GM23248 (cell line): Measurements from ENCODE around the gene MFAP4. TPM values are rescaled to one million over a fixed set of nuclear protein-coding genes. Genes with fewer than 3 reads are reported as not detected.

ENCODE experiments used
- DNase-seq: peaks from one replicate; pipeline ENCODE4 v3.0.0-alpha.2; 2015
- H2AFZ ChIP-seq: fragments of 200-600 bp; sonication (generic); 2 replicates; pipeline ENCODE4 v1.6.1; 2016; ENCODE audit warnings: antibody characterized with exemption
- H3F3A ChIP-seq: fragments of 200-600 bp; sonication (generic); 2 replicates; pipeline ENCODE4 v1.6.1; 2016; ENCODE audit warnings: mild to moderate bottlenecking, antibody characterized with exemption, mixed run types; ENCODE audit not compliant: insufficient read depth
- H3K27ac ChIP-seq: fragments of 200-600 bp; sonication (generic); 2 replicates; pipeline ENCODE4 v1.5.1; 2016; ENCODE audit warnings: mild to moderate bottlenecking
- H3K27me3 ChIP-seq: fragments of 200-600 bp; sonication (generic); replicated peaks from 2 replicates; pipeline ENCODE4 v1.6.1; 2016; ENCODE audit warnings: mild to moderate bottlenecking; ENCODE audit not compliant: insufficient read depth
- H3K36me3 ChIP-seq: fragments of 200-600 bp; sonication (generic); 2 replicates; pipeline ENCODE4 v1.6.1; 2016; ENCODE audit warnings: low read depth, mild to moderate bottlenecking
- H3K4me1 ChIP-seq: fragments of 200-600 bp; sonication (generic); 2 replicates; pipeline ENCODE4 v1.6.1; 2016; ENCODE audit warnings: mild to moderate bottlenecking; ENCODE audit not compliant: insufficient read depth
- H3K4me2 ChIP-seq: fragments of 200-600 bp; sonication (generic); one replicate; pipeline ENCODE4 v1.6.1; 2016; ENCODE audit warnings: mild to moderate bottlenecking; ENCODE audit not compliant: unreplicated experiment
- H3K4me3 ChIP-seq: fragments of 200-600 bp; sonication (generic); 2 replicates; pipeline ENCODE4 v1.5.1; 2016; ENCODE audit warnings: mild to moderate bottlenecking
- H3K79me2 ChIP-seq: fragments of 200-600 bp; sonication (generic); 2 replicates; pipeline ENCODE4 v1.6.1; 2016; ENCODE audit warnings: mild to moderate bottlenecking; ENCODE audit not compliant: insufficient read depth
- H3K9ac ChIP-seq: fragments of 200-600 bp; sonication (generic); 2 replicates; pipeline ENCODE4 v1.6.1; 2016; ENCODE audit warnings: mild to moderate bottlenecking
- H3K9me2 ChIP-seq: fragments of 200-600 bp; sonication (generic); 2 replicates; pipeline ENCODE4 v1.6.1; 2016; ENCODE audit warnings: mixed run types, mild to moderate bottlenecking, moderate library complexity; ENCODE audit not compliant: insufficient read depth
- H3K9me3 ChIP-seq: fragments of 200-600 bp; sonication (generic); one replicate; pipeline ENCODE4 v1.6.1; 2017; ENCODE audit warnings: low read depth
- H4K20me1 ChIP-seq: fragments of 200-600 bp; sonication (generic); 2 replicates; pipeline ENCODE4 v1.6.0; 2016; ENCODE audit not compliant: insufficient read depth
- EZH2 ChIP-seq: fragments of 200-600 bp; sonication (generic); IDR thresholded peaks from 2 replicates; pipeline ENCODE4 v1.6.1; 2018; ENCODE audit warnings: antibody characterized with exemption, mild to moderate bottlenecking; ENCODE audit not compliant: insufficient read depth, poor library complexity, severe bottlenecking
- EZH2phosphoT487 ChIP-seq: fragments of 200-600 bp; sonication (generic); IDR thresholded peaks from 2 replicates; pipeline ENCODE4 v1.6.1; 2018; ENCODE audit warnings: antibody characterized with exemption, moderate library complexity, mild to moderate bottlenecking, low read depth; ENCODE audit not compliant: insufficient read depth
- WGBS, 2 experiments: methylation state at CpG; one replicate each; pipeline ENCODE4 v1.1.6; 2015 to 2017; ENCODE audit warnings: low lambda C conversion rate in 2 of 2, low coverage in 1 of 2; ENCODE audit errors: missing lambda C conversion rate in 2 of 2; 5-methylcytosine and 5-hydroxymethylcytosine counted together
- in situ Hi-C: fragments of 300-500 bp; cut with MboI; formaldehyde crosslinking; loops from 2 replicates; pipeline ENCODE4 v1.15.0; 2020
- polyA plus RNA-seq: library from polyadenylated mRNA; unstranded; fragments of >200 nt; fragmentation: Nextera tagmentation; extraction: Ambion mirVana; gene quantifications from 2 replicates; pipeline ENCODE4 v1.2.1, GENCODE V29; 2016
- total RNA-seq: library from RNA; depleted of rRNA; stranded (reverse); fragments of >200 nt; shearing (Covaris generic); gene quantifications from 2 replicates; pipeline ENCODE4 v1.2.3, GENCODE V29; 2014

Gene MFAP4
- total and polyA plus RNA-seq, 2 experiments from 2014 or later = 97.8 to 156 TPM

- Histone ChIP-seq H3K9me3 (no peaks in the 10 kb centered on the region), H3K4me2 (no peak overlapping the region), H3K27ac (no peak overlapping the region), H3K79me2 (no peaks in the 10 kb centered on the region), H3K36me3 (no peaks in the 10 kb centered on the region), H3K27me3 (no peaks in the 10 kb centered on the region), H2AFZ (no peak overlapping the region), H3K9me2 (no peaks in the 10 kb centered on the region), H3K9ac (no peak overlapping the region), H4K20me1 (no peaks in the 10 kb centered on the region), H3K4me1 (0 out of 2 replicates have a peak, but pooled peaks cover 7% of the 10 kb centered on the region), H3F3A (no peaks in the 10 kb centered on the region), H3K4me3 (no peak overlapping the region)
- no peak for DNase-seq
- TF ChIP-seq EZH2phosphoT487 (no peak), EZH2 (no peak)
- WGBS, 2 experiments = 90 to 96% methylated on average over 5 of the region's 5 CpGs
- in situ Hi-C loops = no loop called here
Observed at GRCh38 chr17:19426631-19427030, 39.6 kb upstream of the MFAP4 start.

DNA sequence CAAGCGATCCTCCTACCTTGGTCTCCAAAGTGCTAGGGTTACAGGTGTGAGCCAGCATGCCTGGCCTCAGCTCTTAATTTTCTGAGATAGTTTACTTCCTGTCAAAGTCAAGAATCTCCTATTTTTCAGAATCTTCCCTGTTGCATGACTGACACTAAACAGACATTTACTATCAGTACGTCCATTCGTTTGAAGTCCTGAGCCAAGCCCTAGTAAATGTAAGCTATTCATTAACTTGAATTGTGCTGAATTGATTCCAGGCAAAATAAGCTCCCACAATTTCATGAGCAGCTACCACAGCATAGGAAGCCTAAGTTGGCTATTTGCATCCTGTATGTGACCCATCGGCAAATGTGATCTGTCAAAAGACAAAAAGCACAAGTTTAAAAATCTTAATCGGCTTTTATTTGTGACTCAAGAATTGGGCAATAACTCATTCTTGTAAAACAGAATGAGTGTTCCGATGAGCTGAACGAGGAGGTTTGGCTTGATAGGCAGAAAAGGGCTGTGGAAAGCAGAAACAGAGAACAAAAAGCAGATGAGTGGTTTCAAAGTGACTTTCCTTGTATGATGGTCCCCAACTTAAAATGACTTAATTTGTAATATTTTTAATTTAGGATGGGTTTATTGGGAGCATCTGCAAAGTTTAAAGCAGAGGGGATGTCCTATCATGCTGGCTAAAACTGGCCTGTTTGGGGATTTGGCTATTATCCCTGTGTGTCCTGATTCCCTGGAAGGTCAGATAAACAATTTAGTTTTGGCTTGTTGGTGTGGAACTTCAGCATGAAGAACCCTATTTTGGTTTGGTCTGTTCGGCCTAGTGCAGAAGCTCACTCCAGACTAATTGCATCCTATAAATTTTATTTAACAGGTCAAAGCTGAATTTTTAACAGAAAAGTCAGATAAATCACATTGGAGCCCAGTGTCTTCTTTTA lies 38.2 kb upstream of the MFAP4 start:
- Histone ChIP-seq H3K27ac (no peak overlapping the region), H3K9me2 (no peaks in the 10 kb centered on the region), H3K9ac (no peak overlapping the region), H3K9me3 (no peaks in the 10 kb centered on the region), H3F3A (no peaks in the 10 kb centered on the region), H4K20me1 (no peaks in the 10 kb centered on the region), H2AFZ (no peak overlapping the region), H3K4me1 (0 out of 2 replicates have a peak, but pooled peaks cover 7% of the 10 kb centered on the region), H3K27me3 (no peaks in the 10 kb centered on the region), H3K36me3 (no peaks in the 10 kb centered on the region), H3K4me2 (no peak overlapping the region), H3K79me2 (no peaks in the 10 kb centered on the region), H3K4me3 (no peak overlapping the region)
- peak; percentile 77 for DNase-seq
- in situ Hi-C loops = no loop called here
- 20 to 23% methylated on average over 8 of the region's 8 CpGs for WGBS, 2 experiments
- no peak for TF ChIP-seq EZH2phosphoT487
- no peak for TF ChIP-seq EZH2

DNA sequence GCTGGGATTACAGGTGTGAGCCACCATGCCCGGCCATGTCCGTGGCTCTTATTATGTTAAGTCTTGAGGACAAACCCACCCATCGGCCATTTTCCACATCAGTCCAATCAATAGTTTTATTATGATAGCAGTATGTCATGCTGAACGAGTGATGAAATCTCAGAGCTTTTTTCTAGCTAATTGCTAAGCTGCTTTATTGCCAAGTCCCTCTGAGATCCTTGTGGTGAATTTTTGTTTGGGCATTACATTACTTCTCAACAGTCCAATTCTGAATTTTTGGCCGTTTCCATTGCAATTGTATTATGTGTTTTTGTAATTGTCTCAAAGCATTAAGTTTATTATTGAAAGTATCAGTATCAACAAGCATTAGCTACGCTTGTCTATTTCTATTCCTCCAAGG lies 34.9 kb upstream of the MFAP4 start:
- WGBS, 2 experiments = 54 to 68% methylated on average over 6 of the region's 6 CpGs
- in situ Hi-C loops = no loop called here
- H3K4me2 ChIP-seq = no peak overlapping the region
- H3K4me3 ChIP-seq = no peak overlapping the region
- no peak overlapping the region for H2AFZ ChIP-seq
- peaks cover 24% of the 10 kb centered on the region for H3F3A ChIP-seq
- no peaks in the 10 kb centered on the region for H3K9me3 ChIP-seq
- H3K9ac ChIP-seq = no peak overlapping the region
- no peak for DNase-seq
- no peaks in the 10 kb centered on the region for H3K9me2 ChIP-seq
- no peaks in the 10 kb centered on the region for H3K79me2 ChIP-seq
- peaks cover 26% of the 10 kb centered on the region for H3K4me1 ChIP-seq
- no peak for TF ChIP-seq EZH2phosphoT487
- TF ChIP-seq EZH2 = no peak
- no peaks in the 10 kb centered on the region for H3K27me3 ChIP-seq
- no peaks in the 10 kb centered on the region for H3K36me3 ChIP-seq
- H4K20me1 ChIP-seq = no peaks in the 10 kb centered on the region
- no peak overlapping the region for H3K27ac ChIP-seq

GRCh38 chr17:19421219-19421618 lies 34.2 kb upstream of the MFAP4 start:
- no peak for DNase-seq
- H3K27ac ChIP-seq = no peak overlapping the region
- TF ChIP-seq EZH2 (no peak), EZH2phosphoT487 (no peak)
- no peaks in the 10 kb centered on the region for H3K79me2 ChIP-seq
- H3K36me3 ChIP-seq = no peaks in the 10 kb centered on the region
- no peaks in the 10 kb centered on the region for H3K9me3 ChIP-seq
- in situ Hi-C loops = no loop called here
- H3K4me3 ChIP-seq = no peak overlapping the region
- no peak overlapping the region for H3K9ac ChIP-seq
- peaks cover 26% of the 10 kb centered on the region for H3K4me1 ChIP-seq
- H4K20me1 ChIP-seq = no peaks in the 10 kb centered on the region
- H3K9me2 ChIP-seq = no peaks in the 10 kb centered on the region
- H2AFZ ChIP-seq = no peak overlapping the region
- H3F3A ChIP-seq = peaks cover 30% of the 10 kb centered on the region
- H3K4me2 ChIP-seq = no peak overlapping the region
- WGBS, 2 experiments = 44 to 54% methylated on average over 4 of the region's 4 CpGs
- H3K27me3 ChIP-seq = no peaks in the 10 kb centered on the region
